Ovary (tissue), 3 donors: ENCODE data around the gene SMARCB1.
A peak's percentile ranks its signal among the peaks of the same experiment; 100 is the strongest.

ENCODE experiments used
- CTCF ChIP-seq, 3 donors: fragments of 450-650 bp in 2 of 3; fragments of 200-600 bp in 1 of 3; IDR thresholded peaks; one replicate each; pipeline versions ENCODE4 v1.5.1 to v1.8.0; 2016 to 2022; ENCODE audit warnings: antibody characterized with exemption in 3 of 3, mild to moderate bottlenecking in 1 of 3
- EP300 ChIP-seq: sonication (generic); formaldehyde crosslinking; IDR thresholded peaks from one replicate; pipeline ENCODE4 v1.6.1; 2017; ENCODE audit warnings: antibody characterized with exemption
- POLR2A ChIP-seq: fragments of 450-650 bp; IDR thresholded peaks from one replicate; pipeline ENCODE4 v1.6.1; 2017; ENCODE audit warnings: antibody characterized with exemption, mild to moderate bottlenecking, moderate library complexity
- donor health status: DM: no; HTN: no; CAD: no.

GRCh38 chr22:23857606-23858483, 71.1 kb downstream of the SMARCB1 start, which contains the start of gene SLC2A11:
- TF ChIP-seq EP300 (no peak), POLR2A (peak; percentile 63), CTCF (IDR thresholded peaks at IDR 0.05) (peak; percentile 45 to 61 (median 52))
